ENCODE data around the gene CLPTM1L.

CLPTM1L gene

DNA sequence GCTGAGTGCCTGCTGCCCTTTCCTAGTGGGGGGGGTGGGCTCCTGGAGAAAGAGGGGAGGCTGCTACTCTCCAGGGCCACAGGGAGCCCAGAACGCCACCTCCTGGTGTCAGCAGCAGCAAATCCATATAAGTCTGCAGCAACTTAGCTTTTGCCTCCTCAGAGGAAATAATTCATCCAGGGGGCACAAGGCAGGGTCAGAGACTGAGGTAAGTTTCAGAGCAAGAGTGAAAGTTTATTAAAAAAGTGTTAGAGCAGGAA is 4.0 kb upstream of the CLPTM1L start:
- no peak for TF ChIP-seq CTCF (IDR thresholded peaks at IDR 0.05)
- Histone ChIP-seq H3K36me3 (no peaks in the 10 kb centered on the region), H3K4me1 (peaks cover 0 to 16% (median 13%) of the 10 kb centered on the region in 4 donors), H3K27me3 (no peaks in the 10 kb centered on the region), H3K4me3 (no peak overlapping the region), H3K9me3 (no peaks in the 10 kb centered on the region), H3K27ac (no peak overlapping the region)
- intact Hi-C loops (cut with DNase I; ENCODE audit: low total_unique reads): loop anchor here (10.0 kb wide), 2 partner anchors 166 to 446 kb away; partner anchors contain the start of gene MRPL36
- no peak for DNase-seq

- no peaks in the 10 kb centered on the region for H3K9me3 ChIP-seq
- H3K4me1 ChIP-seq: peaks cover 0 to 24% (median 22%) of the 10 kb centered on the region in 4 donors
- no peak overlapping the region for H3K27ac ChIP-seq
- peaks cover 0 to under 1% (median 0%) of the 10 kb centered on the region in 3 donors for H3K36me3 ChIP-seq
- no peaks in the 10 kb centered on the region for H3K27me3 ChIP-seq
- H3K4me3 ChIP-seq: no peak overlapping the region
- intact Hi-C loops (cut with DNase I; ENCODE audit: low total_unique reads): loop anchor here (10.0 kb wide), 2 partner anchors 167 to 447 kb away; partner anchors contain the start of gene MRPL36
- no peak for TF ChIP-seq CTCF (IDR thresholded peaks at IDR 0.05)
- DNase-seq: no peak
Measured at GRCh38 chr5:1347571-1347970, 2.7 kb upstream of the CLPTM1L start.

- Histone ChIP-seq H3K36me3 (peaks cover 0 to 8% (median 0%) of the 10 kb centered on the region in 3 donors), H3K4me1 (peaks cover 0 to 24% (median 22%) of the 10 kb centered on the region in 4 donors), H3K27me3 (no peaks in the 10 kb centered on the region), H3K4me3 (no peak overlapping the region), H3K27ac (no peak overlapping the region), H3K9me3 (no peaks in the 10 kb centered on the region)
- no peak for DNase-seq
- intact Hi-C loops (cut with DNase I; ENCODE audit: low total_unique reads): loop anchor here (10.0 kb wide), 2 partner anchors 168 to 448 kb away; partner anchors contain the start of gene MRPL36
- TF ChIP-seq CTCF (IDR thresholded peaks at IDR 0.05): no peak
Measured at GRCh38 chr5:1346627-1347440, 1.9 kb upstream of the CLPTM1L start.

- peak overlapping the region; percentile 80 to 92 for H3K4me3 ChIP-seq
- no peaks in the 10 kb centered on the region for H3K27me3 ChIP-seq
- no peak overlapping the region for H3K27ac ChIP-seq
- H3K9me3 ChIP-seq: no peaks in the 10 kb centered on the region
- H3K4me1 ChIP-seq: peaks cover 0 to 24% (median 22%) of the 10 kb centered on the region in 4 donors
- DNase-seq: no peak
- no peak for TF ChIP-seq CTCF (IDR thresholded peaks at IDR 0.05)
- H3K36me3 ChIP-seq: peaks cover 6 to 16% (median 7%) of the 10 kb centered on the region in 3 donors
- intact Hi-C loops (cut with DNase I; ENCODE audit: low total_unique reads): loop anchor here (10.0 kb wide), 2 partner anchors 169 to 449 kb away; partner anchors contain the start of gene MRPL36
Measured at GRCh38 chr5:1345876-1346626, 1.2 kb upstream of the CLPTM1L start.

DNA sequence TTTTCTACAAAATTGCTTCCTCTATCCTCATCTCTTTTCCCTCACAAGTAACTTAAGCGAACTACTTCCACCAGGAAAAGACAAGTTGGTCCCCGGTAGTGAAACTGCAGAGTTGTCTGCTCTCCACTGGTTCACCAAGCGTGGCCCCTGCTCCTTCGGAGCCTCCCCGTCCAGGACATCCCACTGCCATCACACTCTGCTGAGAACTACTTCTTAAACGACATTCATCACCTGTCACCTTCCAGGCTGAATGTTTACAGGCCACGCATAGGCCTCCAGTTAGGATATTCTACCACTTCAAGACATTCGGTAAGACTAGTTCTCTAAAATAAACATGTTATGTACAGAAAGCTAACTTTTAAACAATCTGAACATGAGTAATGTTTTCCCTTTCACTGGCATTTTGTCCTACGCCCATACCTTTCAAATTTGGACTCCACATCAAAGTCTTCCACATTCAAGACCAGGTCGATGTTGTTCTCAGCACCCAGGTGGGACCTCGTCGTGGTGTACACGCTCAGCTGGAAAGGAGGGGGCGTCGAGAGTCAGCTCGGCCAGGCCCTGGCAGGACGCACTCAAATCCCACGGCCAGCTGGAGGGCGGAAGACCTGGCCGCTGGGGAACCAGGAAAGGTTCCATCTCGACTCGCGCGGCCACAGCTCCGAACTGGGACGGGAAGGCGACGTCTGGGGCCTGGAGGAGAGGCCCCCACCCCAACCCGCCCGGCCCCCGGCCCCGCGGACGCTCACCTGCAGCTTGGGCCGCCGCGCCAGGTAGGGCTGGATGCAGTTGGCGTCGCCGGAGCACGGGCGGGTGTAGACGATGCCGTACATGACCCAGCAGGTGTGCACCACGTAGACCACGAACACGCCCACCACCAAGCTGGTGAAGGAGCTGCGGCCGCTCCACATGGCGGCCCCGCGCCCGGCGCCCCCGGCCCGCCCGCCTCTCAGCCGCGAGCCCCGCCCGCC is 683 bp downstream of the CLPTM1L start:
- no peak for DNase-seq

More for the DNA sequence above, 683 bp downstream of the CLPTM1L start:
- H3K9me3 ChIP-seq: no peaks in the 10 kb centered on the region
- H3K36me3 ChIP-seq: peaks cover 12 to 34% (median 25%) of the 10 kb centered on the region in 3 donors
- intact Hi-C loops (cut with DNase I; ENCODE audit: low total_unique reads): loop anchor here (10.0 kb wide), 2 partner anchors 171 to 451 kb away; partner anchors contain the start of gene MRPL36
- H3K4me1 ChIP-seq: peaks cover 0 to 24% (median 22%) of the 10 kb centered on the region in 4 donors
- peak overlapping the region; percentile 64 to 70 for H3K27ac ChIP-seq
- TF ChIP-seq CTCF (IDR thresholded peaks at IDR 0.05): no peak
- peak overlapping the region; percentile 80 to 92 for H3K4me3 ChIP-seq
- H3K27me3 ChIP-seq: no peaks in the 10 kb centered on the region
